ENCODE measurements around the gene UBL3. TPM values are rescaled to one million over a fixed set of nuclear protein-coding genes. Genes with fewer than 3 reads are reported as not detected.

UBL3 gene
- total RNA-seq, 1 experiment from 2014 or later: 24.4 TPM

DNA sequence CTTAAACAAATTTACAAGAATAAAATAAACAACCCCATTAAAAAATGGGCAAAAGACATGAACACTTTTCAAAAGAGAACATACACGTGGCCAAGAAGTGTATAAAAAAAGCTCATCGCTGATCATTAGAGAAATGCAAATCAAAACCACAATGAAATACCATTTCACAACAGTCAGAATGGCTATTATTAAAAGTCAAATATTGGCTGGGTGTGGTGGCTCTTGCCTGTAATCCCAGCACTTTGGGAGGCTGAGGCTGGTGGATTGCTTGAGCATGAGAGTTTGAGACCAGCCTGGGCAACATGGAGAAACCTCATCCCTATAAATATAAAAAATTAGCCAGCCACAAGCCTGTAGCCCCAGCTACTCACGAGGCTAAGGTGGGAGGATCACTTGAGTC, 89.9 kb downstream of the UBL3 start:
- Histone ChIP-seq H4K20me1 (ENCODE audit: insufficient read depth) (no peaks in the 10 kb centered on the region), H3K9me3 (ENCODE audit: insufficient read depth, low read depth) (no peaks in the 10 kb centered on the region), H3K4me2 (no peak overlapping the region), H3K27me3 (ENCODE audit: insufficient read depth, low read depth) (no peaks in the 10 kb centered on the region), H3F3A (ENCODE audit: insufficient read depth, low read depth) (0 out of 2 replicates have a peak, but pooled peaks cover 12% of the 10 kb centered on the region), H3K27ac (no peak overlapping the region), H3K9me2 (ENCODE audit: insufficient read depth) (no peaks in the 10 kb centered on the region), H3K4me3 (no peak overlapping the region), H3K36me3 (ENCODE audit: low read depth) (no peaks in the 10 kb centered on the region), H3K79me2 (ENCODE audit: low read depth) (no peaks in the 10 kb centered on the region), H3K4me1 (replicated peaks; ENCODE audit: insufficient read depth) (peaks cover 4% of the 10 kb centered on the region; the same call in 1 of the 2 replicates), H2AFZ (no peak overlapping the region)
- no peak for TF ChIP-seq EZH2 (IDR thresholded peaks at IDR 0.05; ENCODE audit: low read depth)
- TF ChIP-seq, protein P1, sequence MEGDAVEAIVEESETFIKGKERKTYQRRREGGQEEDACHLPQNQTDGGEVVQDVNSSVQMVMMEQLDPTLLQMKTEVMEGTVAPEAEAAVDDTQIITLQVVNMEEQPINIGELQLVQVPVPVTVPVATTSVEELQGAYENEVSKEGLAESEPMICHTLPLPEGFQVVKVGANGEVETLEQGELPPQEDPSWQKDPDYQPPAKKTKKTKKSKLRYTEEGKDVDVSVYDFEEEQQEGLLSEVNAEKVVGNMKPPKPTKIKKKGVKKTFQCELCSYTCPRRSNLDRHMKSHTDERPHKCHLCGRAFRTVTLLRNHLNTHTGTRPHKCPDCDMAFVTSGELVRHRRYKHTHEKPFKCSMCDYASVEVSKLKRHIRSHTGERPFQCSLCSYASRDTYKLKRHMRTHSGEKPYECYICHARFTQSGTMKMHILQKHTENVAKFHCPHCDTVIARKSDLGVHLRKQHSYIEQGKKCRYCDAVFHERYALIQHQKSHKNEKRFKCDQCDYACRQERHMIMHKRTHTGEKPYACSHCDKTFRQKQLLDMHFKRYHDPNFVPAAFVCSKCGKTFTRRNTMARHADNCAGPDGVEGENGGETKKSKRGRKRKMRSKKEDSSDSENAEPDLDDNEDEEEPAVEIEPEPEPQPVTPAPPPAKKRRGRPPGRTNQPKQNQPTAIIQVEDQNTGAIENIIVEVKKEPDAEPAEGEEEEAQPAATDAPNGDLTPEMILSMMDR (conservative IDR thresholded peaks at IDR 0.05): no peak
- POLR2A ChIA-PET (ENCODE audit: unreplicated experiment): no interaction called here
- BruUV-seq (replicated peaks): no TSS peak
- CTCF ChIA-PET: no interaction called here
- no peak for DNase-seq
- intact Hi-C loops (cut with micrococcal nuclease; ENCODE audit: unreplicated experiment): no loop called here

DNA sequence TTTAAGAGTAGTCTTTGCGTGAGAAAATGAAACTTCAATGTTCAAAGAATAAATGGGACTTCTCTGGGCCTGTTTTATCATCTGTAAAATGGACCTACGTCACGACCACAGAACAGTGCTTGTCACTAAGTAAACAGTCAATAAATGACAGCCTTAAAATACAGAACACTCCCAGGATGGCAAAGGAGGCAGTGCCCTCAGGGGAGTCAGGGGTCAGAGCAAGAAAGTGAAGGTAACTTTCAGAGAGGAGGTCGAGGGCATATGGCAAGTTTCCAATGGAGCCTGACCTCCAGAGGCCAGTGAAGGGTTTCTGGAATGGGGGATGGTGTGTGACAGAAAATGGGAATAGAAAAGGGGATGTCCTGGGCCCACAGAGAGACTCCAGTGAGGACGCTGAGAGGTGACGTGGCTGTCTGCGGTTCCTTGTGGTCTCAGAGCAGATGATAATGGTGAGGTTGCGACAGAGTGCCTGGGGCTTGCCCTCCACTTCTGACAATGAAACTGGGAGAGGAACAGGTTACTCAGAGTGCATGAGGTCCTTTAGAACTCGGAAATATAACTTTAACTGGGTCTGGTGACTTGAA, 91.8 kb downstream of the UBL3 start:
- TF ChIP-seq EZH2 (IDR thresholded peaks at IDR 0.05; ENCODE audit: low read depth): no peak
- TF ChIP-seq, protein P1 (conservative IDR thresholded peaks at IDR 0.05): no peak
- intact Hi-C loops (cut with micrococcal nuclease; ENCODE audit: unreplicated experiment): no loop called here
- Histone ChIP-seq H2AFZ (no peak overlapping the region), H3K36me3 (ENCODE audit: low read depth) (no peaks in the 10 kb centered on the region), H3K27ac (no peak overlapping the region), H3K27me3 (ENCODE audit: insufficient read depth, low read depth) (no peaks in the 10 kb centered on the region), H3K4me2 (peak overlapping the region; percentile 27; the same call in 1 of the 2 replicates), H3K4me1 (replicated peaks; ENCODE audit: insufficient read depth) (peaks cover 4% of the 10 kb centered on the region; the same call in 1 of the 2 replicates), H3K79me2 (ENCODE audit: low read depth) (no peaks in the 10 kb centered on the region), H4K20me1 (ENCODE audit: insufficient read depth) (no peaks in the 10 kb centered on the region), H3K4me3 (no peak overlapping the region), H3F3A (ENCODE audit: insufficient read depth, low read depth) (0 out of 2 replicates have a peak, but pooled peaks cover 12% of the 10 kb centered on the region), H3K9me2 (ENCODE audit: insufficient read depth) (no peaks in the 10 kb centered on the region), H3K9me3 (ENCODE audit: insufficient read depth, low read depth) (no peaks in the 10 kb centered on the region)
- ChIA-PET POLR2A (ENCODE audit: unreplicated experiment) (no interaction called here), CTCF (no interaction called here)
- DNase-seq: peak; percentile 60 to 73
- BruUV-seq (replicated peaks): no TSS peak

DNA sequence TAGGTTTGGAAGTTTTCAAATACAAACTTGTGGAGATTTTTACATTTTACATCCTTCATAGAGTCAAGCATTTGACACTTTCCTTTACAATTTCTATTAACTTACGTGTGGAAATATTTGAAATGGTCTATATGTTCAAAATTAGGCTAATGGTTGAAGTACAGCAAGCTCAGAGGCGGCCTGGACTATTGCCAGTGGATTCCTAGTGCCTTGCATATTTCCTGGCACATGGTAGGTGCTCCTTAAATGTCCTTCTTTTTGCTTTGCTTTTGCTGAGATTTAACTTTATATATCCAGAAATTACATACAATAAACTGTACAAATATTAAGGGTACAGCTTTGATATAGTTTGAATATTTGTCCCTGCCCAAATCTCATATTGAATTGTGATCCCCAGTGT, 93.9 kb downstream of the UBL3 start:
- no peaks in the 10 kb centered on the region for H3K9me3 ChIP-seq (ENCODE audit: insufficient read depth, low read depth)
- no peaks in the 10 kb centered on the region for H3K9me2 ChIP-seq (ENCODE audit: insufficient read depth)
- no peak for DNase-seq
- no peaks in the 10 kb centered on the region for H4K20me1 ChIP-seq (ENCODE audit: insufficient read depth)
- no peak overlapping the region for H3K4me3 ChIP-seq
- no peak overlapping the region for H2AFZ ChIP-seq
- intact Hi-C loops (cut with micrococcal nuclease; ENCODE audit: unreplicated experiment): no loop called here
- no peak overlapping the region for H3K4me2 ChIP-seq
- no peaks in the 10 kb centered on the region for H3K79me2 ChIP-seq (ENCODE audit: low read depth)
- H3F3A ChIP-seq (ENCODE audit: insufficient read depth, low read depth): 0 out of 2 replicates have a peak, but pooled peaks cover 9% of the 10 kb centered on the region
- no peaks in the 10 kb centered on the region for H3K27me3 ChIP-seq (ENCODE audit: insufficient read depth, low read depth)
- no TSS peak for BruUV-seq (replicated peaks)
- H3K4me1 ChIP-seq (replicated peaks; ENCODE audit: insufficient read depth): peaks cover 8% of the 10 kb centered on the region; the same call in 1 of the 2 replicates
- TF ChIP-seq EZH2 (IDR thresholded peaks at IDR 0.05; ENCODE audit: low read depth): no peak
- TF ChIP-seq, protein P1 (conservative IDR thresholded peaks at IDR 0.05): no peak
- no peak overlapping the region for H3K27ac ChIP-seq
- ChIA-PET POLR2A (ENCODE audit: unreplicated experiment) (no interaction called here), CTCF (no interaction called here)
- H3K36me3 ChIP-seq (ENCODE audit: low read depth): no peaks in the 10 kb centered on the region

Data from PC-9 (cell line).